Endometrium (tissue), 2 donors: ENCODE results near the gene SYK.

Experiments
- FAIRE-seq: peaks from 2 replicates; lab custom pipeline; 2012; peaks lifted over from hg19 to GRCh38; lab: Jason Lieb, UNC
- donor health status: control.
- donor health status: control.

SYK gene

DNA sequence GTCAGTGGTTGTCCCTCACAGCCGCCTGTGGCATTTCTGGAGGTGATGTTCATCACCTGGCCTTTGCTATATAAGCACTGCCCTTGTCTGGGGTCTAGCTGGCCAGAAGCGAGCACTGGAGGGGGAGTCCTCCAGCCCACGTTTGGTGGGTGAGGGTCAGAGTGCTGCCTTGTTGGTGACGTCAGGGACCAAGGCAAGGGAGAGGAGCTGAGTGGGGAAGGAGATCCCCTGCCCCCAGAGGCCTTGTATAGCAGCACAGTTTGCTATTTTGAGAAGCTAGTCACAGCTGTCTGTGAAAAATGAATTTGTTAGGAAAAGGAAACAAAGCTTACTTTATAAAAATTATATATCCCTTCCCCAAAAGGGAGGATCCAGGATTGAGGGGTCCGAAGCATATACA is 49.8 kb downstream of the SYK start:
- FAIRE-seq, result no peak

DNA sequence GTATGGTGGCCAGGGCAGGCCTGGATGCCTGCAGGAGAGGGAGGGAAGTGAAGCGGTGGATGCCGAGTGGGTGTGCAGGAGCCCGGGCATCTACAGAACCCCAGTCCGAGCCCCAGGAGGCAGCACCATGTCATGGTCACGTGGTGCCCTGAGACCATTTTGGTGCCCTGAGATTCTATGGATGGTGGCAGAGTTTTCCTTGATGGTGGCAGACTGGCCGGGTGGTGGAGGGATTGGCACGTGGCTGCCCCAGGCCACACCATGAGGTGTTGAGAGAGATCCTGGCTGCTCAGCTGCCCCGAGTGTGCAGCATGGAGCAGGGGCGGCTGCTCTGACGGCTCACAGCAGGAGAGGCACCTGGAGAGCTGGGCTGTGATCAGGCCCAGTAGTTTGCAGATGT is 52.3 kb downstream of the SYK start:
- no peak for FAIRE-seq

DNA sequence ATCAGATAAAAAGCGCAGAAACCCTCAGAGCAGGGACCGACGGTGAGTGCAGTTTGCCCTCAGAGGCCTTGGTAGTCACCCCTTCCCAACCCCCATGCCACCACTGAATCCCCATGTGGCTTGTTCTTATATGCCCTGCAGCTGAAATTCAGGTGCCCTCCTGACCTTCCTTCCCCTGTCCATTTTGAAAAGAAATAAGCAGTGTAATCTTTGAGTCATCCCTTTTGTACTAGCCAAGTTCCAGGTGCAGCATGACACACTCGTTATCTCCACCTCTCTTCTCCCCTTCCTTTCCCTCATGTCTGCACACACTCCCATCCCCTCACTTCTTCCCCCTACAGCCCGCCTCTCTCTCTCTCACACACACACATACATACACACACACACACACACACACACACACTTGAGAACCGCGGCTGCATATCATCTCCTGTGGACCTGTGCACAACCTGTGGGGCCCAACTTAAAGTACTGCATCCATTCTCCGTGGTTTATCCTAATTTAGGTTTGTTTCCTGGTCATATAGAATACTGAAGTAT is 53.1 kb downstream of the SYK start:
- no peak for FAIRE-seq

DNA sequence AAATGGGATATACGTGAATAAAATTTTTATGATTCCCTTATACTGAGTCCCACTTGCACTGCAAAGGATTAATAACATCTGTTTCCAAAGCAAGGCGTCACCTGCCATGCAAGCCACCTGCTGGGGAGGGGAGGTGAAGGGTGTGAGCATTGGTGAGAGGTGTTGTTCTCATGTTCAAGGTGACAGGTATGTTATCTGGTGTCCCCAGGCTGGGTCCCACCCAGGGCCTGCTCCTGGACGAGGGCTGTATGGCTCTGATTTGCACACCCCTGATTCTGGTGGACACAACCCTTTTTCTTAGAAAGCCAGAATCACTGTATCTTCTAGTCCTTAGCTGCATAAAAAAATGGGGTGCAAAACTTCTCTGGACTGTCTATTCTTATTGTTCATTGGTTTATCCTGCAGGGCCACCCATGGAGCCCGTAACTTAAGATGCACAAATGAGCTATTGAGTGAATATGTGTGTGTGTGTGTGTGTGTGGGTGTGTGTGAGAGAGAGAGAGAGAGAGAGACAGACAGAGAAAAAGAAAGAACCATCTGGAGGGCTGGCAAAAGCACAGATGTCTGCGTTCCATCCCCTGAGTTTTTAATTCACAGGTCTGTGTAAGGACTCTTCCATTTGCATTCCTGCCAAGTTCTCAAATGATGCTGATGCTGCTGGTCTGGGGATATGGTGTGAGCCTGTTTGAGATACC is 53.7 kb downstream of the SYK start:
- FAIRE-seq, result no peak

DNA sequence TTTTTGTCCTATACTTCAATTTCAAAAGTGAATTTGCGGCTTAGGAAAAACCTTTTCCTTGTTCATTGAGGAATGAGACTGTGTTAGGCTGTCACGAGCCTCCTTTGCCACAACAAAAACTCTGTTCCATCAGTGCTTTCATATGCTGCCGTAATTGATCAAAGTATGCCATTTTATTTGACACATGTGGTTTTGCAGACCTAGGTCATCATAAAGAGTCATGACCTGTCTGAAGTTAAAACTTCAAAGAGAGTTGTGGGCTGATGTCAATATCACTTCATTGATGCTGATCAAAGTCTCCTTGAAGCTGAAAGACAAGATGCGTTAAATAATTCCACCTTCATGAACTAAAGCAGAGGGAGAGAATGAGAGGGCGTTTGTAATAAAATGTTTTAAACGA is 55.5 kb downstream of the SYK start:
- no peak for FAIRE-seq

DNA sequence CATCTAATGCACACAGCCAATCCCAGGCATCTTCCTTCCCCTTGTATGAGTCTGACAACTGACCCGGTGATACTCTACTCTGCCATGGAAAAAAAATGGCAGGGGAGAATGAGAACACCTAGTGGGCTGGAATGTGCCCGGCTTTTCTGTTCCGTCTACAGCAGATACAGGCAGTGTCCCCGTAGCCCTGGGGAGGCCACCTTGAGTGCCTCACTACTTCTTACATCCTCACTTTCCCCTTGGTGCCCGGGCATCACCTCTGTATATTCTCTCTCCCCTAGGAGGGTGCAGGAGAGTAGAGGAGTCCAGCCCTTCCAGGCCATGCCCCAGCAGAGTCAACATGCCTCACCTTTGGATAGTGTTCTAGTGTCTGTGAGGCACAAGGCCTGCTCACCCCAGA is 56.2 kb downstream of the SYK start:
- no peak for FAIRE-seq

DNA sequence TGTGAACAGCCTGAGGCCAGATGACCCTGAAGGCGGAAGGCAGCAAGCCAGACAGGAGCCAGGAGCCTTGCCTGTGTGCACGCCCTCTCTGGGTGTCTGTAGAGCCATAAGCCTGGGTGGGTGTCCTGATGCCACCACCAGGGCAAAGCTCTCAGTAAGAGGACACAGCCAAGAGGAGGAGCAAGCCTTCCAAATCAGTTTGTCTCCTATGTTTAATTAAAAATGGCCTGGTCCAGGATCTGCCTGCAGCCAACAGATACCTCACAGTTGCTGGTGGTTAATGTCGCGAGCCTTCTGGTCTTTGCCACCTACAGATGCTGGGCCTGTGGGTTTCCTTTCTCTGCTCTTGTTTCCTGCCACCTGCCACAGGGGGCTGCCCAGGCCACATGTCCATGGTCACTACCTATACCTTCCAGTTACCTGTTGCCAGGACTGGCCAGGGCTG is 56.9 kb downstream of the SYK start:
- FAIRE-seq, result no peak

DNA sequence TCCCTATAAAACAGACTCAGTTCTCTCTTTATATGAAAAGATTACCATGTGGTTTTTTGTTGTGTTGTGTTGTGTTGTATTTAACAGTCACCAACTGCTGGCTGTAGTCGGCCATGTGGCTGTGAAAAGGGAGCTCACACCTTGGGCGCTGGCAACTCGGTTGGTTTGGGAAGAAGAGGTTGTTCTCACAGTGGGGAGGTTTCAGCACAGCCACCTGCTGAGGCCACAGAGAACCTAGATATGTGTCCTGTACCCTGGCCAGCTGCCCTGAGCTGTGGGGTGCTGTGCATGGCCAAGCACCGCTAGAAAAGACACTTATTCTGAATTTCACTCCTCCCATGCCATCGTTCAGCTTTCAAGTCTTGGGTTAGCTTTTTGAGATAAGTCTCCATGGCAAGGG is 58.8 kb downstream of the SYK start:
- no peak for FAIRE-seq

DNA sequence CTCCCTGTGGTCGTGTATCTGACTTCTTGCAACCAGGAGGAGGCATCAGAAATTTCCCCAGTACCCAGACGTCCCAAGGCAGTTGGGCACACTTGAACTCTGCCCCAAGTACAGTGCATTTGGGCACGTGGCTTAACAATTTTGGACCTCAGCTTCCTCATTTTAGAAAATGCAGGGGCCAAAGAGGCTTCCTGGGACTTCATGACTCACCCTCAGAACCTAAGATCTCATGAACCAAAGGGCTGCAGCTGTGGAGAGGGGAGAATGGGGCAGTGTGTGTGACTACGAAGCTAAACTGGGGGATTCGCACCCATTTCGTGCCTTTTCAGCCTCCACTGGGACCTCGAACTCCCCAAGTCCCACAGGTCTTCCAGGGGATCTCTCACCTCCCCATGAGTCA is 59.2 kb downstream of the SYK start:
- no peak for FAIRE-seq

DNA sequence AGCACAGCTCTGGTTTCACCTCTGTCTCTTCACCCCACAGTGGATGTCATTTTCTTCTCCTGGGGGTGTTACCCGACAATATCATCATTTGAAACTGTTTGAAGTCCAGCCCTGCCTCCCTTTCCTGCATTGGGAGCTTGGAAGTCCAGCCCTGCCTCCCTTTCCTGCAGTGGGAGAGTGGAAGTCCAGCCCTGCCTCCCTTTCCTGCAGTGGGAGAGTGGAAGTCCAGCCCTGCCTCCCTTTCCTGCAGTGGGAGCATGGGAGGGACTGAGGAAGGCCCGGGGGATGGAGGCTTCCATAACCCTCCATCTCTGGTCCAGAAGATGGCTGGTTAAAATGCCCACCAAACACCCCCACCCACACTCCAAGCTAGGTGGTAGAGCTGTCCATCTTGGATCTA is 59.8 kb downstream of the SYK start:
- no peak for FAIRE-seq

DNA sequence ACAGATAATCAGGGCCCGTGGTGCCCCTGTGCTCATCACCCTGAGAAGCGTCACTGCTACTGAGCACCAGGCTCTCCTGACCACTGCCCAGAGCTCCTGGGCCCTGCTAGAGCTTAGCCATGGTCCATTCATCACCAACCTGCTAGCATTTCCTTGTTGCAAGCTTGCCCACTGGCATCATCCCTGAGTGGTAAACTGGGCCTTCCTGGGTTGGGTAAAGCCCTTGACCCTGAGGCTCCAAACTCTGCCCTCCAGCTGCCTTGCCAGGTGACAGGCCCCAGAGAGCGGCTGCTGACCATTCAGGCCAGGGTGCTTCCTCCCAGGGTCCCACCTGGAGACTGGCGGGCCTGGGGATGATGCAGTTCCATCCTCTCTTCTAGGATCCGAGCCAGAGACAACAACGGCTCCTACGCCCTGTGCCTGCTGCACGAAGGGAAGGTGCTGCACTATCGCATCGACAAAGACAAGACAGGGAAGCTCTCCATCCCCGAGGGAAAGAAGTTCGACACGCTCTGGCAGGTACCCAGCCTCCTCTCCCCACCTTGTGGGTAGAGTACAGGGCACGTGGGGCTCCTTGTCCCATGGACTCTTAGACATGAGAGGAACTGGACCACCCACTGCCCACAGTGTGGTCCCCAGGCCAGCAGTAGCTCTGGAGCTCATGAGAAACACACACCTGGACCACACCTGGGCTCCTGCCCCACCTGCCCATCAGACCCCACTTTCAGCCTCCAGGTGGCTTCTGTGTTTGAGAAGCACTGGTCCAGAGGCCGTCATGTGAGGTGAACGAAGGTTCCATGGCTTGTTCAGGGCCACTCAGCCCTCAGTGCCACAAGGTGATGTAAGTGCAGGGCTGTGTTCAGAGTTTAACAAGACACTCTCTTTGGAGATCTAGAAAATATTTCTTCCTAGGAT is 60.5 kb downstream of the SYK start:
- FAIRE-seq, result no peak

DNA sequence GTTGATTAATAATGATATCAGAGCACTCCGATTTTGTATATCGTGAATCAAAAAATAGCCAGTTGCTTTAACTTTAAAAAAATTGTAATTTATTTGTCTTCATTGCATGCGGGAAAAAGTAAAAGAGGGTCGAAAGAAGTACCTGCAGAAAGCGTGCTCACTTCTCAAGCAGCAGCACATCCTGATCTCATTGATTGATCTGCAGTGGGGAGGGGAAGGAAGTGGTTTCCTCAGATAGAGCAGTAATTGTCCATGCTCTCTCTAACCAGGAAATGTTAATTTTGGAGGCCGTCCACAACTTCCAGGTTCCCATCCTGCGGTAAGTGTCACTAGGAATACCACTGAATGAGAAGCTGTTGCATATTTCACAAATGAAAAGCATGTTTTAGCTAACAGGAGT is 63.2 kb downstream of the SYK start:
- FAIRE-seq, result no peak

DNA sequence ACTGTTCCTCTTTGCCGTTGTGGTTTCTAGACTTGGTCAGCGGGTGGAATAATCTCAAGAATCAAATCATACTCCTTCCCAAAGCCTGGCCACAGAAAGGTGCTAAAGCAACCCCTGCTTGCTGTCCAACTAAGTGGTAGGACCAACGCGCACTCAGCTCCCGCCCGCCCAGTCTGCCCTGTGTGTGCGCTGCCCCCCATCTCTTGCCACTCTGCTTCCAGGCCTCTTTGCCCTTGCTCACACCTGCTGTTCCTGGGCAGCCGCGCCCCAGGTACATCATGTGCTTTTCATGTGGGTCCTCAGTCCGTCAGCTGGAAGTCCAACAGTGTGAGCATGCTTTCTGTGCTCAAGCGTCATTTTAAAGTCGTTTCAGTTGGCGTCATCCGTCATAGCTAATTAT is 65.5 kb downstream of the SYK start:
- no peak for FAIRE-seq

DNA sequence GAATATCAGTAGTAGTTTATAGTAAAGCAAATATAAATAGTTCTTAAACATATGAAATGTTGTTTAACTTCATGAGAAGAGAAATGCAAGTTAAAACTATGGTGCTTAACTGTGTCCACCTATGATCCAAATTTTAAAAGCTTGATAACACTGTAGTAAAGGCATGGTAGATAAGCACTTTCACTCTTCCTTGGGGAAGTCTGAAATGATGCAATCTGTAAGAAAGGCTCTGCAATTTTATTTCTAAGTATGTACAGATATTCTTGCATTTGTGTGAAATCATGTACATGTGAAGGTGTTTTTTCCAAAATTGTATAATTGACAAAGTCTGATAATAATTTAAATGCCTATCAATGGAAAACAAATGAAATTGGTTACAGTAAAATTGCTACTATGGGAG is 66.9 kb downstream of the SYK start:
- no peak for FAIRE-seq

DNA sequence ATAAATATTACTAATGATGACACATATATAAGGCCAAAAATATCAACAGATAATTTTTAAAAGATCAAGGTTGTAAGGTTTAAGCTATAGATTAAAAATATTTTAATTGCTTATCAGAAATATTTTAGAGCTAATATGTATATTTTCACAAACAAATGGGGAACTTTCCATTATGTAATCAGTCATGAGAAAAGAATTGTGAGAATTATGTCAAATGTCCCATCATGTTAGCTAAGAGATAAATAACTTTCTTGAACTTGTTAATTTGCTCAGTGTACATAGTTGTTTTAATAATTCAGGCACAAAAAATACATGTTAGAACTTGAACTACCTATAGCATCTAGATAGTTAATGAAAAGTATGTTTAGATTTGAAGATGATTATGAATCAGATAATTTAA is 67.7 kb downstream of the SYK start:
- FAIRE-seq, result no peak

DNA sequence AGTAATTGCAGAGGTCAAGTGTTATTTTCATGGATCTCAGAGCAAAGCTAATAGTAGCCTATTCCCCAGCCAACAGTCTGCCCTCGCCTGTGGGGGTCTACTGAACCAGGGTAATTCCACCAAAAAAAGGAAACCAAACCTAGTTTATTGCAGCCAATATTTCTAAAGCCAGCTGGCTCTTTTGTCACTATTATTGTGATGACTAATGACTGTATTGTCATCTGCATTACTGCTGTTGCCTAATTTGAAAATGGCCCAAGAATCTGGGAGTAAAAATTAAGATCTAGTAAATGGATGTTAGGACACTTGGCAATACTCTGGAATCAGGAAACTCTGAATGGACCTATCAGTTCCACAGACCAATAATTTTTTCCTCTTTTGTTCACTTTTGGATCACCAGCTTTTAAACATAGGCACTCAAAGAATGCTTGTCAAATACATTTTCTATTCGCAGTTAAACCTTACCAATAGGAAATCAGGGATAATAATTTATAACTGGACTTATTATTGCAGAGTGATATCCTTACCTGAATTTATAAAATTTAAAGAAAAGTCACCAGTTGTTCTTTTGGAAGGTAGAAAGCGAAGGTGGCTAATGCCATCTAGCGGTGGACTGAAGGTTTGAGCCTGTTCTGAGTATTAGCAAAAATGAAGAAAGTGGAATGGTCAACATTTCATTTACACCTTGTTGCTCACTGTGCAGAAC is 69.2 kb downstream of the SYK start:
- peak; percentile 91 for FAIRE-seq

DNA sequence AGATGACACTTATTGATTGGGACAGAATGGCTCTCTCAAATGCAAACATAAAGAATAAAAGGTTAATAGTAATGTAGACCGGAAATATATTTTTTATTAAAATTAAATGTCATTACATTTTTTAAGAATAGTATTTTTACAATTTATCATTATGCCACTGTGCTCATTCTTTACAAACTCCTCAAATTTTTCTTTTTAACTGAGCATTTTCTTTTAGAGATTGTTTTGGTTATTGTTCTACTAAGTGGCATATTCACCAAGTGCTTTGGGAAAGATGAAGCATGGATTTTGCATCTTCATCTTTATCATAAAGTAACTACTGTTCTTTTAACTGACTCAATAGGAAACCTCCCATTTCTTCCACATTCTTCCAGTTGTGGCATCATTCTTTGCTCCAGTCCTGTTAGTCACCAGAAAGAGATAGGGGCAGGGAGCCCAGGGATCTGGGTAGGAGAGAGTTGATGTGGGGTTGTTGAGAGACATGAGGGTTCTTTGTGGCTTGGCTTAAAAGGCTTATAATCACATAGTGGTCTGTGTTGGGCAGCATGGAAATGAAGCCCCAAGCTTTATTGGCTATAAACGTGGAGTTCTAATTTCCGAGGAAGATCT is 69.8 kb downstream of the SYK start:
- FAIRE-seq, result no peak

DNA sequence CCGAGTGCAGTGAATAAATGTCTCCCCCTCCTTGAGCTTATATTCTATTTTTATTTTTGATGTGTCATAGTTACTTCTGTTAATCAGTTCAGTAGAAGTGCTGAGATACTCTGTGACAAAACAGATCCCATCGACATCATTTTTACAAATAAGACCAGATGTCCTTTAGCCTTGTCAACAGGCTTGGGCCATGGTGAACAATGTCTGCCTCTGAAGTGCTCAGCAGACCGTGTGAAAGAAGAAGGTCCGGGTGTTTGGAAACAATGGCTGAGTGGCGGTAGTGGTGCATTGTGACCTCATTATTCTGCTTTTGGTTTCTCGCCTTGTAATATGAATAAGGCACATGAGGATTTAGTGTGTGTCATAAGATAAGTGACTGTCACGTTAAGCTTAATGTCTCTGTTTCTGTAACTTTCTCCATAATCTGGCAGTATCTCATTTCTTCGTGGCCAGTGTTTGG is 71.2 kb downstream of the SYK start:
- no peak for FAIRE-seq

DNA sequence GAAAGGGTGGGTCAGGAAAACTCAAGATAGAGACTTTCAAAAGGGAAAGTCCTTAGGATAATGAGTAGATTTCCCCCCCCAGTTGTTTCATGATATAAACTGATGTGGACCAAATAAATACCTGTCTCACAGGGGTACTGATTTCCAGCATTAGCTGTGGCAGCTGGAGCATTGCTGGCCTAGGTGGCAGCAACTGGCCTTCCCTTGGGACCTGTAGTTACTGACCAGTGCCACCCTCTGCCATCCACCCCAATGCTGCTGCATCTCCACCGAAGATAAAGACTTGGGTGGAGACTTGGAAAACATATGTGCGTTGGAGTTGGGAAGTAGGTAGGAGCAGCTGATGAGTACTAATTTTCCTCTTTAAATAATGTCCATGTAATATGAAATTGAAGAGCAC is 71.8 kb downstream of the SYK start:
- FAIRE-seq, result no peak

DNA sequence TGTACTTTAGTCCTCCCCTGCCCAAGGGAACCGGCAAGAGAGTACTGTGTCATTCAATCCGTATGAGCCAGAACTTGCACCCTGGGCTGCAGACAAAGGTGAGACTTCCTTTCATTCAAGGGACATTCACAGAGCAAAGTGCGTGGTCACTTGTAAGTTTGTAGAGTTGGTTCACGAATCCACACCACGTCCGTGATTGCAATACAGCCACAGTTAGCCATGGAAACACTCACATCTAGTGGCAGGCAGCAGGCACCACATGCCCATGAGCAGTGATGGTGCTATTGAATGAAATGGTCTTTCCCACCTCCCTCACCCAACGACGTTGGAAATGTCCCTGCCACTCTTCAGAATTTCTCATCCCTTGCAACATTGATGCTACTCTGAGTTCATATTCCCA is 72.6 kb downstream of the SYK start:
- no peak for FAIRE-seq

DNA sequence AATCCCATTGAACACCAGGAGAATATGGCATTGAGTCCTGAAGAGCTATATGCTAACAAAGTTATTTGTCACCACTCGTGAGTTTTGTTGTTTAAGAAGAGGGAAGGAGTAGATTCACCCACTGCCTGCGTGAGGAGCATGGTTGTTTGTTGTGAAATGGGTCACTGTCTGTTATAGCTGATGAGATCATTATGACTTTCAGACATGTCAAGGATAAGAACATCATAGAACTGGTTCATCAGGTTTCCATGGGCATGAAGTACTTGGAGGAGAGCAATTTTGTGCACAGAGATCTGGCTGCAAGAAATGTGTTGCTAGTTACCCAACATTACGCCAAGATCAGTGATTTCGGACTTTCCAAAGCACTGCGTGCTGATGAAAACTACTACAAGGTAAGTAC is 76.9 kb downstream of the SYK start:
- no peak for FAIRE-seq

DNA sequence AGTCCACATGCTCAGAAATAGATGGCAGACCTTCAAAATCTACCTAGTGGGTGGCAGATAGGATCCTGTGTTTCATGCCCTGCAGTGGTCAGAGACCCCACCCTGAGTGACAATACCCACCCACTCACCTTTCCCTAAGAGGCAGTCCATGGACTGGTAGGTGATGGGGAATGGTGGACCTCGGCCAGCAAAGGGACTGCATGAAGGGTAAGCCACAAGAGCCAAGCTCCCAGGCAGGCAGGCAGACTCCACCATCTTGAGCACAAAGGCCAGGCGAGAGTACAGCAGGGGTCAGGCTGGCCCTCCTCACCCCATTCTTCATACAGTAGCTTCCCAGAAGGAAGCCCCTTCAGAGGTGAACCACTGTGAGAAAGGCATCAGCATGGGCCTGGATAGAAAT is 78.4 kb downstream of the SYK start:
- FAIRE-seq, result no peak
